ENCODE results near the gene HMGA1. TPM values are rescaled to one million over a fixed set of nuclear protein-coding genes. Genes with fewer than 3 reads are reported as not detected.

HMGA1 gene
- total and polyA plus RNA-seq, 2 of the 13 experiments (the other 11 are each of a cell fraction or from before 2014, with no cell fraction given): 117 to 145 TPM

DNA sequence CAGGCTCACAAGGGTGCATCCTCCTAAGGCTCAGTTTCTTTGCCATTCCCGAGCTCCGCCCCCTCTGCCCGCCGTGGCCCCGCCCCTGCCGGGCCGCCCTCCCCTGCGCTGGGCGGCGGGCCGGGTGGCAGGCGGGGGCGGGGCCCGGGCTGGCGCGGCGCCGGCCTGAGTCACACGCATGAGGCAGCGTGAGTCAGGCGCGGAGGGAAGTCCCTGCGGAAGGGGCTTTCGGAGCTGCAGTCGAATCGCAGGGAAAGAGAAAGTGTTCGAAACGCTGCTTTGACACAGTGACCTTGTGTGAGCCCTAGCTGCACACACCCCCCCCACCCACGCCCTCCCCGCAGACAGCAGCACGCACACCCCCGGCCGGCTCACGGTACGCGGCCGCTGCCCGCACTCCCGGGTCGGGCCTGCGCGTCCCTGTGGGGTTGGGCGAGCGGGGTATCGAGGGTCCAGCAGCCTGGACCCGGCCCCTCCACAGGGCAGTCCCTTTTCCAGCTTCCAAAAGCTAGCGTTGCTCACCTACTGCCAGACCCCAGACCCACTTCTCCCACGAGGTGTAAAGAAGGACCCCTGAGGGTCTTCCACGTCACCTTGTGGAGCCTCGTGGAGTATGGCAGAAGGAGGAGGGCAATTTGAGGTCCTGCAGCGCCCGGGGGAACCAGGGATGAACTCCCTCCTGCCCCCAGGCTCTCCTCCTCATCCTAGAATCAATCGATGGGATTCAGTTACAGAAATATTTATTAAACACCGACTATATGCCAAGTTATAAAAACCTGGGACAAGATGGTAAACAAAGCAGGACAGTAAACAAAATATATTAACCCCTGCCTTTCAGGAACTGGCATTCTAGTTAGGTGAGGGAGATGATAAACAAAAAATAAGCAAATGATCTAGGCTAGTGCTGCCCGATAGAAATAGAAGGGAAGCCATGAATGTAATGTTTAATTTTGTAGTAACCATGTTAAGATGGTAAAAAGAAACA, 12.4 kb upstream of the HMGA1 start (continued):
- TF ChIP-seq BHLHE40 (IDR thresholded peaks at IDR 0.05; ENCODE audit: low read length) (peak; percentile 64; the same call in 1 of the 2 replicates), NFIC (IDR thresholded peaks at IDR 0.05; ENCODE audit: low read length) (no peak), HMG20A (CRISPR knock-in tag; IDR thresholded peaks at IDR 0.05; ENCODE audit: borderline replicate concordance) (0 out of 2 replicates have a peak, but pooled peaks have one; percentile 18), GPN1 (CRISPR knock-in tag; IDR thresholded peaks at IDR 0.05; ENCODE audit: borderline replicate concordance) (no peak), HNF4A (CRISPR knock-in tag; IDR thresholded peaks at IDR 0.05) (no peak), ZNF205 (CRISPR knock-in tag; IDR thresholded peaks at IDR 0.05) (no peak; the same call in 1 of the 2 replicates), MYNN (CRISPR knock-in tag; IDR thresholded peaks at IDR 0.05; ENCODE audit: low read depth) (no peak), MTF1 (CRISPR knock-in tag; IDR thresholded peaks at IDR 0.05) (no peak), AHR (CRISPR knock-in tag; IDR thresholded peaks at IDR 0.05) (no peak), SP140L (CRISPR knock-in tag; IDR thresholded peaks at IDR 0.05; ENCODE audit: borderline replicate concordance) (no peak), POLR2AphosphoS2 (IDR thresholded peaks at IDR 0.05; ENCODE audit: low read depth, low read length) (no peak), CBX1 (IDR thresholded peaks at IDR 0.05; ENCODE audit: low read depth) (no peak), SMARCE1 (IDR thresholded peaks at IDR 0.05; ENCODE audit: borderline replicate concordance) (no peak), SIX1 (CRISPR knock-in tag; IDR thresholded peaks at IDR 0.05; ENCODE audit: borderline replicate concordance) (no peak), HMG20B (CRISPR knock-in tag; conservative IDR thresholded peaks at IDR 0.05) (0 out of 2 replicates have a peak, but pooled peaks have one; percentile 44), TRIM24 (CRISPR knock-in tag; IDR thresholded peaks at IDR 0.05) (no peak)
- TF ChIP-seq, protein P1, sequence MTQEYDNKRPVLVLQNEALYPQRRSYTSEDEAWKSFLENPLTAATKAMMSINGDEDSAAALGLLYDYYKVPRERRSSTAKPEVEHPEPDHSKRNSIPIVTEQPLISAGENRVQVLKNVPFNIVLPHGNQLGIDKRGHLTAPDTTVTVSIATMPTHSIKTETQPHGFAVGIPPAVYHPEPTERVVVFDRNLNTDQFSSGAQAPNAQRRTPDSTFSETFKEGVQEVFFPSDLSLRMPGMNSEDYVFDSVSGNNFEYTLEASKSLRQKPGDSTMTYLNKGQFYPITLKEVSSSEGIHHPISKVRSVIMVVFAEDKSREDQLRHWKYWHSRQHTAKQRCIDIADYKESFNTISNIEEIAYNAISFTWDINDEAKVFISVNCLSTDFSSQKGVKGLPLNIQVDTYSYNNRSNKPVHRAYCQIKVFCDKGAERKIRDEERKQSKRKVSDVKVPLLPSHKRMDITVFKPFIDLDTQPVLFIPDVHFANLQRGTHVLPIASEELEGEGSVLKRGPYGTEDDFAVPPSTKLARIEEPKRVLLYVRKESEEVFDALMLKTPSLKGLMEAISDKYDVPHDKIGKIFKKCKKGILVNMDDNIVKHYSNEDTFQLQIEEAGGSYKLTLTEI (CRISPR knock-in tag; conservative IDR thresholded peaks at IDR 0.05): no peak
- TF ChIP-seq, protein P2, sequence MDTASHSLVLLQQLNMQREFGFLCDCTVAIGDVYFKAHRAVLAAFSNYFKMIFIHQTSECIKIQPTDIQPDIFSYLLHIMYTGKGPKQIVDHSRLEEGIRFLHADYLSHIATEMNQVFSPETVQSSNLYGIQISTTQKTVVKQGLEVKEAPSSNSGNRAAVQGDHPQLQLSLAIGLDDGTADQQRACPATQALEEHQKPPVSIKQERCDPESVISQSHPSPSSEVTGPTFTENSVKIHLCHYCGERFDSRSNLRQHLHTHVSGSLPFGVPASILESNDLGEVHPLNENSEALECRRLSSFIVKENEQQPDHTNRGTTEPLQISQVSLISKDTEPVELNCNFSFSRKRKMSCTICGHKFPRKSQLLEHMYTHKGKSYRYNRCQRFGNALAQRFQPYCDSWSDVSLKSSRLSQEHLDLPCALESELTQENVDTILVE (CRISPR knock-in tag; IDR thresholded peaks at IDR 0.05): no peak
- TF ChIP-seq, protein P3, sequence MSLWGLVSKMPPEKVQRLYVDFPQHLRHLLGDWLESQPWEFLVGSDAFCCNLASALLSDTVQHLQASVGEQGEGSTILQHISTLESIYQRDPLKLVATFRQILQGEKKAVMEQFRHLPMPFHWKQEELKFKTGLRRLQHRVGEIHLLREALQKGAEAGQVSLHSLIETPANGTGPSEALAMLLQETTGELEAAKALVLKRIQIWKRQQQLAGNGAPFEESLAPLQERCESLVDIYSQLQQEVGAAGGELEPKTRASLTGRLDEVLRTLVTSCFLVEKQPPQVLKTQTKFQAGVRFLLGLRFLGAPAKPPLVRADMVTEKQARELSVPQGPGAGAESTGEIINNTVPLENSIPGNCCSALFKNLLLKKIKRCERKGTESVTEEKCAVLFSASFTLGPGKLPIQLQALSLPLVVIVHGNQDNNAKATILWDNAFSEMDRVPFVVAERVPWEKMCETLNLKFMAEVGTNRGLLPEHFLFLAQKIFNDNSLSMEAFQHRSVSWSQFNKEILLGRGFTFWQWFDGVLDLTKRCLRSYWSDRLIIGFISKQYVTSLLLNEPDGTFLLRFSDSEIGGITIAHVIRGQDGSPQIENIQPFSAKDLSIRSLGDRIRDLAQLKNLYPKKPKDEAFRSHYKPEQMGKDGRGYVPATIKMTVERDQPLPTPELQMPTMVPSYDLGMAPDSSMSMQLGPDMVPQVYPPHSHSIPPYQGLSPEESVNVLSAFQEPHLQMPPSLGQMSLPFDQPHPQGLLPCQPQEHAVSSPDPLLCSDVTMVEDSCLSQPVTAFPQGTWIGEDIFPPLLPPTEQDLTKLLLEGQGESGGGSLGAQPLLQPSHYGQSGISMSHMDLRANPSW (CRISPR knock-in tag; IDR thresholded peaks at IDR 0.05; ENCODE audit: borderline replicate concordance): no peak
- TF ChIP-seq, protein P4, sequence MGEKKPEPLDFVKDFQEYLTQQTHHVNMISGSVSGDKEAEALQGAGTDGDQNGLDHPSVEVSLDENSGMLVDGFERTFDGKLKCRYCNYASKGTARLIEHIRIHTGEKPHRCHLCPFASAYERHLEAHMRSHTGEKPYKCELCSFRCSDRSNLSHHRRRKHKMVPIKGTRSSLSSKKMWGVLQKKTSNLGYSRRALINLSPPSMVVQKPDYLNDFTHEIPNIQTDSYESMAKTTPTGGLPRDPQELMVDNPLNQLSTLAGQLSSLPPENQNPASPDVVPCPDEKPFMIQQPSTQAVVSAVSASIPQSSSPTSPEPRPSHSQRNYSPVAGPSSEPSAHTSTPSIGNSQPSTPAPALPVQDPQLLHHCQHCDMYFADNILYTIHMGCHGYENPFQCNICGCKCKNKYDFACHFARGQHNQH (CRISPR knock-in tag; IDR thresholded peaks at IDR 0.05): peak; percentile 40; the same call in 1 of the 2 replicates

All from HepG2 (cell line).